Purkinje cell (primary cell): ENCODE measurements around the gene BRI3. TPM values are rescaled to one million over a fixed set of nuclear protein-coding genes. Genes with fewer than 3 reads are reported as not detected.

ENCODE experiments used
- polyA plus RNA-seq: library from polyadenylated mRNA; unstranded; fragments of >200 nt; fragmentation: Nextera tagmentation; gene quantifications from 2 replicates; pipeline ENCODE4 v1.2.1, GENCODE V29; 2014

Gene BRI3
- polyA plus RNA-seq = 33.2 and 68.5 TPM in 2 replicates

GRCh38 chr7:98280791-98281756, at the start of gene BRI3:
TSS of gene BRI3 (plus strand) at chr7:98281686. CDS start at chr7:98281796, 110 bp downstream.

GRCh38 chr7:98251601-98252424, 29.7 kb upstream of the BRI3 start, which contains the start of gene TECPR1:
TSS of gene TECPR1 (minus strand) at chr7:98252232. CDS start at chr7:98246146, 6,086 bp downstream.

Other genes with a start within 250 kb of the BRI3 start
- 9.5 and 11.0 TPM in 2 replicates for gene LMTK2, start 174.8 kb upstream of the BRI3 start, polyA plus RNA-seq
- gene BHLHA15, start 70.2 kb upstream of the BRI3 start, polyA plus RNA-seq = not detected in 2 replicates
- 1.3 and 3.6 TPM in 2 replicates for gene TECPR1, start 29.5 kb upstream of the BRI3 start, polyA plus RNA-seq
- not detected in 2 replicates for gene BAIAP2L1, start 119.4 kb downstream of the BRI3 start, polyA plus RNA-seq